Karpas-422 (cell line): Measurements from ENCODE around the gene DHX35. TPM values are rescaled to one million over a fixed set of nuclear protein-coding genes. Genes with fewer than 3 reads are reported as not detected.

Experiments
- DNase-seq: peaks from one replicate; pipeline ENCODE4 v3.0.0-alpha.2; 2015
- H2AFZ ChIP-seq: fragments of 200-600 bp; sonication (generic); 2 replicates; pipeline ENCODE4 v1.6.1; 2014; ENCODE audit warnings: antibody characterized with exemption, low read length, mixed read lengths
- H3K27ac ChIP-seq: fragments of 200-600 bp; sonication (generic); 2 replicates; pipeline ENCODE4 v1.5.1; 2014; ENCODE audit warnings: mild to moderate bottlenecking, low read length, moderate library complexity
- H3K27me3 ChIP-seq: fragments of 200-600 bp; sonication (generic); 2 replicates; pipeline ENCODE4 v1.6.1; 2014; ENCODE audit warnings: low read length, mixed read lengths
- H3K36me3 ChIP-seq: fragments of 200-600 bp; sonication (generic); 2 replicates; pipeline ENCODE4 v1.6.1; 2014; ENCODE audit warnings: low read length, mixed read lengths; ENCODE audit not compliant: insufficient read depth
- H3K4me1 ChIP-seq: fragments of 200-600 bp; sonication (generic); 2 replicates; pipeline ENCODE4 v1.6.1; 2014; ENCODE audit warnings: mild to moderate bottlenecking, low read length, mixed read lengths
- H3K4me2 ChIP-seq: fragments of 200-600 bp; sonication (generic); 2 replicates; pipeline ENCODE4 v1.6.1; 2014; ENCODE audit warnings: low read length, low read depth, mild to moderate bottlenecking; ENCODE audit not compliant: poor library complexity, severe bottlenecking
- H3K4me3 ChIP-seq: fragments of 200-600 bp; sonication (generic); 2 replicates; pipeline ENCODE4 v1.5.1; 2014; ENCODE audit warnings: mild to moderate bottlenecking, antibody characterized with exemption, low read length, mixed read lengths
- H3K79me2 ChIP-seq: fragments of 200-600 bp; sonication (generic); 2 replicates; pipeline ENCODE4 v1.6.1; 2014; ENCODE audit warnings: mild to moderate bottlenecking, low read length, mixed read lengths
- H3K9ac ChIP-seq: fragments of 200-600 bp; sonication (generic); 2 replicates; pipeline ENCODE4 v1.6.0; 2014; ENCODE audit warnings: low read length
- H3K9me2 ChIP-seq: fragments of 200-600 bp; sonication (generic), shearing (Covaris generic); replicated peaks from 2 replicates; pipeline ENCODE4 v1.6.0; 2014; ENCODE audit warnings: mild to moderate bottlenecking, low read length, moderate library complexity; ENCODE audit not compliant: insufficient read depth
- H3K9me3 ChIP-seq: fragments of 300-700, 200-600 bp; sonication (generic); 2 replicates; pipeline ENCODE4 v1.6.1; 2014; ENCODE audit warnings: low read length, mixed read lengths
- H4K20me1 ChIP-seq: fragments of 200-600 bp; sonication (generic); 2 replicates; pipeline ENCODE4 v1.6.1; 2014; ENCODE audit warnings: mild to moderate bottlenecking, antibody characterized with exemption, low read length, low read depth; ENCODE audit not compliant: insufficient read depth
- total RNA-seq: library from RNA; depleted of rRNA; stranded (reverse); fragments of >200 nt; shearing (Covaris generic); gene quantifications from 2 replicates; pipeline ENCODE4 v1.2.3, GENCODE V29; 2014; ENCODE audit warnings: low replicate concordance

Gene DHX35
- total RNA-seq, 1 experiment from 2014 or later, result 19.0 TPM

- no peak overlapping the region for H3K9ac ChIP-seq
- peak; percentile 85 for DNase-seq
- H3K4me3 ChIP-seq, result no peak overlapping the region
- H3K9me3 ChIP-seq, result no peaks in the 10 kb centered on the region
- peaks cover 10% of the 10 kb centered on the region for H3K4me1 ChIP-seq
- no peaks in the 10 kb centered on the region for H3K9me2 ChIP-seq
- H3K27me3 ChIP-seq, result no peaks in the 10 kb centered on the region
- no peaks in the 10 kb centered on the region for H4K20me1 ChIP-seq
- H2AFZ ChIP-seq, result no peak overlapping the region
- H3K4me2 ChIP-seq, result no peak overlapping the region
- no peaks in the 10 kb centered on the region for H3K79me2 ChIP-seq
- H3K27ac ChIP-seq, result no peak overlapping the region
- no peaks in the 10 kb centered on the region for H3K36me3 ChIP-seq
Measured at GRCh38 chr20:39048000-39048696, 86.0 kb downstream of the DHX35 start.

DNA sequence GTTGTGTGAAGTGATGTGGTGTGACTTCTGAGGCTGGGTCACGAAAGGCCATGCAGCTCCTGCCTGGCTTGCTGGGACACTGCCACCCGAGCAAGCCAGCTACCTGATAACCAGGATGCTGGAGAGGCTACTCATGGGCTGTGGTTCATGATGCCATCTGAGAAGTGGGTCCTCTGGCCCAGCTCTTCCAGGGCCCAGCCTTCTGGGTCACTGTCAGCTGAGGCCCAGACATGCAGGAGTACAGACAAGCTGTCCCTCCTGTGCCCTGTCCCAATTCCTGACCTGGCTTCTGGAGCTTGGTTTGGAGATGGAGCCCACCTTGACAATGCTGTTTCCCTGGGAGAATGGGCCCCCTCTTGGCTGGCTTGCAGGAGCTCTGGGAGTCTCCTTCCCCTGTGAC, 87.0 kb downstream of the DHX35 start:
- no peaks in the 10 kb centered on the region for H3K79me2 ChIP-seq
- no peak overlapping the region for H3K4me3 ChIP-seq
- no peak for DNase-seq
- no peak overlapping the region for H2AFZ ChIP-seq
- H3K27ac ChIP-seq, result no peak overlapping the region
- no peaks in the 10 kb centered on the region for H3K36me3 ChIP-seq
- no peaks in the 10 kb centered on the region for H3K27me3 ChIP-seq
- H3K4me2 ChIP-seq, result no peak overlapping the region
- H4K20me1 ChIP-seq, result no peaks in the 10 kb centered on the region
- no peak overlapping the region for H3K9ac ChIP-seq
- no peaks in the 10 kb centered on the region for H3K9me2 ChIP-seq
- H3K9me3 ChIP-seq, result no peaks in the 10 kb centered on the region
- H3K4me1 ChIP-seq, result peaks cover 10% of the 10 kb centered on the region

- Histone ChIP-seq H3K4me3 (peak overlapping the region; percentile 71), H3K27ac (no peak overlapping the region), H3K4me1 (peaks cover 10% of the 10 kb centered on the region), H4K20me1 (no peaks in the 10 kb centered on the region), H3K9me3 (no peaks in the 10 kb centered on the region), H3K79me2 (no peaks in the 10 kb centered on the region), H2AFZ (peak overlapping the region; percentile 94), H3K27me3 (no peaks in the 10 kb centered on the region), H3K9me2 (no peaks in the 10 kb centered on the region), H3K4me2 (peak overlapping the region; percentile 80), H3K9ac (peak overlapping the region; percentile 74), H3K36me3 (no peaks in the 10 kb centered on the region)
- DNase-seq, result peak; percentile 91
Measured at GRCh38 chr20:39049684-39050554, 87.8 kb downstream of the DHX35 start.

- Histone ChIP-seq H3K27ac (no peak overlapping the region), H3K9ac (peak overlapping the region; percentile 74), H2AFZ (peak overlapping the region; percentile 94), H3K36me3 (no peaks in the 10 kb centered on the region), H3K4me1 (peaks cover 10% of the 10 kb centered on the region), H3K9me3 (no peaks in the 10 kb centered on the region), H3K4me2 (peak overlapping the region; percentile 80), H3K79me2 (no peaks in the 10 kb centered on the region), H3K9me2 (no peaks in the 10 kb centered on the region), H4K20me1 (no peaks in the 10 kb centered on the region), H3K4me3 (peak overlapping the region; percentile 71), H3K27me3 (no peaks in the 10 kb centered on the region)
- no peak for DNase-seq
Measured at GRCh38 chr20:39050555-39050902, 88.4 kb downstream of the DHX35 start.

GRCh38 chr20:39052676-39053075, 90.5 kb downstream of the DHX35 start:
- Histone ChIP-seq H3K4me1 (peaks cover 10% of the 10 kb centered on the region), H3K27me3 (no peaks in the 10 kb centered on the region), H3K27ac (no peak overlapping the region), H2AFZ (no peak overlapping the region), H3K4me2 (no peak overlapping the region), H3K36me3 (no peaks in the 10 kb centered on the region), H3K9me3 (no peaks in the 10 kb centered on the region), H4K20me1 (no peaks in the 10 kb centered on the region), H3K9me2 (no peaks in the 10 kb centered on the region), H3K4me3 (no peak overlapping the region), H3K9ac (no peak overlapping the region), H3K79me2 (no peaks in the 10 kb centered on the region)
- no peak for DNase-seq

GRCh38 chr20:39057143-39057542, 95.0 kb downstream of the DHX35 start:
- H3K4me1 ChIP-seq, result no peaks in the 10 kb centered on the region
- H3K9me3 ChIP-seq, result no peaks in the 10 kb centered on the region
- no peak overlapping the region for H3K27ac ChIP-seq
- H4K20me1 ChIP-seq, result no peaks in the 10 kb centered on the region
- no peaks in the 10 kb centered on the region for H3K27me3 ChIP-seq
- H3K4me3 ChIP-seq, result no peak overlapping the region
- H2AFZ ChIP-seq, result no peak overlapping the region
- H3K36me3 ChIP-seq, result no peaks in the 10 kb centered on the region
- H3K79me2 ChIP-seq, result no peaks in the 10 kb centered on the region
- no peak overlapping the region for H3K9ac ChIP-seq
- DNase-seq, result no peak
- no peak overlapping the region for H3K4me2 ChIP-seq
- H3K9me2 ChIP-seq, result no peaks in the 10 kb centered on the region

DNA sequence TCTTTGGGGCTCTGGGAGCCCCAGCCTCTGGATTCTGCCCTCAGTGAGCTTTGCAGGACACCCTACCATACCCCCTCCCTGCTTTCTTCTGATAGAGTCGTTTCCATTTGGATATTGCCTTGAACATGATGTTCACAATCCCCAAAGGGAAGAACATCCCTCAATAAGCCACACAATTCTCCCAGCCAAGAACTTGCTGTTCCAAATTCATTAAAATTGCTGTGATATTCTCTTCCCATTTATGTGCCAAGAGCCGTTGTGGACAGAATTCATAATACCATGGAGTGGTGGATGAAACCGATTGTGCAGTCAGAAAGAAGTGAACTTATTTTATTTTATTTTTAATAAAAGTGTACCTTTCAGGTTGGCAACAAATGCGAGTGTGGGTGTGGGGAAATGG, 95.8 kb downstream of the DHX35 start:
- Histone ChIP-seq H3K9ac (no peak overlapping the region), H3K9me3 (no peaks in the 10 kb centered on the region), H3K27me3 (no peaks in the 10 kb centered on the region), H2AFZ (no peak overlapping the region), H3K4me1 (no peaks in the 10 kb centered on the region), H3K4me2 (no peak overlapping the region), H4K20me1 (no peaks in the 10 kb centered on the region), H3K79me2 (no peaks in the 10 kb centered on the region), H3K9me2 (no peaks in the 10 kb centered on the region), H3K27ac (no peak overlapping the region), H3K36me3 (no peaks in the 10 kb centered on the region), H3K4me3 (no peak overlapping the region)
- no peak for DNase-seq

GRCh38 chr20:39059036-39059435, 96.9 kb downstream of the DHX35 start:
- Histone ChIP-seq H3K4me1 (no peaks in the 10 kb centered on the region), H2AFZ (no peak overlapping the region), H3K79me2 (no peaks in the 10 kb centered on the region), H3K4me3 (no peak overlapping the region), H3K9me2 (no peaks in the 10 kb centered on the region), H3K36me3 (no peaks in the 10 kb centered on the region), H3K9me3 (no peaks in the 10 kb centered on the region), H3K4me2 (no peak overlapping the region), H3K27ac (no peak overlapping the region), H3K27me3 (no peaks in the 10 kb centered on the region), H4K20me1 (no peaks in the 10 kb centered on the region), H3K9ac (no peak overlapping the region)
- no peak for DNase-seq
